ENCODE results near the gene SYNE1.

Gene SYNE1

GRCh38 chr6:152277826-152278329 lies 359.3 kb downstream of the SYNE1 start:
- TF ChIP-seq CTCF (IDR thresholded peaks at IDR 0.05; ENCODE audit: low read depth, low read length): no peak
- DNase-seq (ENCODE audit: low read depth, low spot score): no peak
- H3K4me3 ChIP-seq (ENCODE audit: low read depth, low read length): no peak overlapping the region
- in situ Hi-C loops (cut with HindIII; ENCODE audit: low sequenced_read_pairs): no loop called here

- in situ Hi-C loops (cut with HindIII; ENCODE audit: low sequenced_read_pairs): no loop called here
- no peak for TF ChIP-seq CTCF (IDR thresholded peaks at IDR 0.05; ENCODE audit: low read depth, low read length)
- H3K4me3 ChIP-seq (ENCODE audit: low read depth, low read length): no peak overlapping the region
- DNase-seq (ENCODE audit: low read depth, low spot score): peak; percentile 11
Measured at GRCh38 chr6:152273638-152274037, 363.5 kb downstream of the SYNE1 start.

GRCh38 chr6:152273002-152273401 lies 364.2 kb downstream of the SYNE1 start:
- DNase-seq (ENCODE audit: low read depth, low spot score): peak; percentile 27
- H3K4me3 ChIP-seq (ENCODE audit: low read depth, low read length): no peak overlapping the region
- in situ Hi-C loops (cut with HindIII; ENCODE audit: low sequenced_read_pairs): no loop called here
- no peak for TF ChIP-seq CTCF (IDR thresholded peaks at IDR 0.05; ENCODE audit: low read depth, low read length)

GRCh38 chr6:152272486-152272885 lies 364.7 kb downstream of the SYNE1 start:
- no peak for DNase-seq (ENCODE audit: low read depth, low spot score)
- in situ Hi-C loops (cut with HindIII; ENCODE audit: low sequenced_read_pairs): no loop called here
- no peak overlapping the region for H3K4me3 ChIP-seq (ENCODE audit: low read depth, low read length)
- TF ChIP-seq CTCF (IDR thresholded peaks at IDR 0.05; ENCODE audit: low read depth, low read length): no peak

- H3K4me3 ChIP-seq (ENCODE audit: low read depth, low read length): no peak overlapping the region
- in situ Hi-C loops (cut with HindIII; ENCODE audit: low sequenced_read_pairs): no loop called here
- TF ChIP-seq CTCF (IDR thresholded peaks at IDR 0.05; ENCODE audit: low read depth, low read length): no peak
- DNase-seq (ENCODE audit: low read depth, low spot score): peak; percentile 74
Measured at GRCh38 chr6:152271776-152272464, 365.2 kb downstream of the SYNE1 start.

- in situ Hi-C loops (cut with HindIII; ENCODE audit: low sequenced_read_pairs): no loop called here
- H3K4me3 ChIP-seq (ENCODE audit: low read depth, low read length): no peak overlapping the region
- no peak for TF ChIP-seq CTCF (IDR thresholded peaks at IDR 0.05; ENCODE audit: low read depth, low read length)
- DNase-seq (ENCODE audit: low read depth, low spot score): peak; percentile 50
Measured at GRCh38 chr6:152270301-152270925, 366.7 kb downstream of the SYNE1 start.

Measured in astrocyte of the spinal cord (primary cell).